GM19023 (cell line): Measurements from ENCODE around the gene TSHZ2.
"Not testable (repeated sequence)": the region's sequence is repeated elsewhere in the genome, so short reads cannot be mapped to it uniquely, and the experiment has no call there.

Experiments
- ATAC-seq: cut with Tn5 transposase; IDR thresholded peaks from one replicate; pipeline ENCODE4 v1.9.1; 2021; ENCODE audit warnings: mild to moderate bottlenecking, moderate library complexity; ENCODE audit not compliant: unreplicated experiment

Gene TSHZ2

GRCh38 chr20:53298260-53298659 lies 326.1 kb downstream of the TSHZ2 start:
- ATAC-seq: no peak

GRCh38 chr20:53298911-53299310 lies 326.8 kb downstream of the TSHZ2 start:
- no peak for ATAC-seq

GRCh38 chr20:53299831-53300230 lies 327.7 kb downstream of the TSHZ2 start:
- no peak for ATAC-seq

- ATAC-seq: no peak
Measured at GRCh38 chr20:53301869-53302268, 329.7 kb downstream of the TSHZ2 start.

- ATAC-seq: no peak
Measured at GRCh38 chr20:53302695-53303412, 330.7 kb downstream of the TSHZ2 start.

- no peak for ATAC-seq
Measured at GRCh38 chr20:53303413-53303760, 331.2 kb downstream of the TSHZ2 start.

GRCh38 chr20:53304146-53304545 lies 332.0 kb downstream of the TSHZ2 start:
- ATAC-seq: no peak

GRCh38 chr20:53306192-53306805 lies 334.1 kb downstream of the TSHZ2 start:
- no peak for ATAC-seq

GRCh38 chr20:53307964-53308597 lies 335.9 kb downstream of the TSHZ2 start:
- ATAC-seq: no peak

- no peak for ATAC-seq
Measured at GRCh38 chr20:53309515-53309914, 337.4 kb downstream of the TSHZ2 start.

GRCh38 chr20:53312957-53313356 lies 340.8 kb downstream of the TSHZ2 start:
- no peak for ATAC-seq

- ATAC-seq: no peak
Measured at GRCh38 chr20:53316206-53316937, 344.2 kb downstream of the TSHZ2 start.

- no peak for ATAC-seq
Measured at GRCh38 chr20:53319200-53319599, 347.0 kb downstream of the TSHZ2 start.

- ATAC-seq: no peak
Measured at GRCh38 chr20:53319716-53320115, 347.6 kb downstream of the TSHZ2 start.

- ATAC-seq: no peak
Measured at GRCh38 chr20:53320701-53321100, 348.5 kb downstream of the TSHZ2 start.

- ATAC-seq: no peak
Measured at GRCh38 chr20:53321596-53321995, 349.4 kb downstream of the TSHZ2 start.

- no peak for ATAC-seq
Measured at GRCh38 chr20:53322651-53323050, 350.5 kb downstream of the TSHZ2 start.

- not testable (repeated sequence) for ATAC-seq
Measured at GRCh38 chr20:53323460-53323859, 351.3 kb downstream of the TSHZ2 start.

- no peak for ATAC-seq
Measured at GRCh38 chr20:53324816-53325215, 352.7 kb downstream of the TSHZ2 start.

GRCh38 chr20:53328961-53329360 lies 356.8 kb downstream of the TSHZ2 start:
- no peak for ATAC-seq

- ATAC-seq: no peak
Measured at GRCh38 chr20:53329781-53330180, 357.6 kb downstream of the TSHZ2 start.
